ENCODE results near the gene ELOA. TPM values are rescaled to one million over a fixed set of nuclear protein-coding genes. Genes with fewer than 3 reads are reported as not detected.
"Not testable (repeated sequence)": the region's sequence is repeated elsewhere in the genome, so short reads cannot be mapped to it uniquely, and the experiment has no call there.

Gene ELOA
- total RNA-seq, 2 donors from 2014 or later, result 34.7 to 39.7 TPM

GRCh38 chr1:23718482-23718881 is 24.8 kb upstream of the ELOA start:
- no peaks in the 10 kb centered on the region for H3K9me3 ChIP-seq (ENCODE audit: control insufficient read depth, low read length, poor library complexity, severe bottlenecking)
- DNase-seq (no peak), ATAC-seq (no peak)
- H3K4me1 Mint-ChIP-seq, result peaks cover 21% of the 10 kb centered on the region
- no peak overlapping the region for H3K27ac Mint-ChIP-seq
- no peaks in the 10 kb centered on the region for H3K27me3 Mint-ChIP-seq
- H3K36me3 Mint-ChIP-seq (ENCODE audit: low read depth), result no peaks in the 10 kb centered on the region
- H3K4me3 Mint-ChIP-seq, result no peak overlapping the region

DNA sequence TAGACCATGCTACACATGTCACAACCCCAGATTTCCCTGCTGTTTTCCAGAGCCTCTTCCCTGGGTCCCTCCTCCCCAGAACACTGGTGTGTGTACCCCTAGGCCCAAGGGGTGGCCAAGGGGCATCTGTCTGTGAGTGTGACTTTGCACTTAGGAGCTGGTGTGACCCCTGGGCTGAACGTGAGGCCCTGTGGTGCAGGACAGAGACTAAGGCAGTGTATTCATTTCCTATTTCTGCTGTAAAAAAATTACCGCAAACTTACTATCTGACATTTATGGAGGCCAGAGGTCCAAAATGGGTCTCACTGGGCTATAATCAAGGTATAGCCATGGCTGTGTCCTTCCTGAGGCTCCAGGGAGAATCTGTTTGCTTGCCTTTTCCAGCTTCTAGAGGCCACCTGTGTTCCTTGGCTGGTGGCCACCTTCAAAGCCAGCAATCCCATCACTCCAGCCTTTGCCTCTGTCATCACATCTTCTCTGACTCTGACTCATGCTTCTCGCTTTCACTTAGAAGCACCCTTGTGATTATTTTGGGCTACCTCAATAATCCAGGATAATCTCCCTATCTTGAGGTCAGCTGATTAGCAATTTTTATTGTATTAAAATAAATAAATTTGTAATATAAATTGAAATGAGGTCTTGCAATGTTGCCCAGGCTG is 24.0 kb upstream of the ELOA start:
- no peaks in the 10 kb centered on the region for H3K27me3 Mint-ChIP-seq
- no peak for DNase-seq
- H3K4me1 Mint-ChIP-seq, result peaks cover 21% of the 10 kb centered on the region
- no peaks in the 10 kb centered on the region for H3K36me3 Mint-ChIP-seq (ENCODE audit: low read depth)
- no peaks in the 10 kb centered on the region for H3K9me3 ChIP-seq (ENCODE audit: control insufficient read depth, low read length, poor library complexity, severe bottlenecking)
- H3K27ac Mint-ChIP-seq, result peak overlapping the region; percentile 94
- ATAC-seq, result no peak
- H3K4me3 Mint-ChIP-seq, result no peak overlapping the region

DNA sequence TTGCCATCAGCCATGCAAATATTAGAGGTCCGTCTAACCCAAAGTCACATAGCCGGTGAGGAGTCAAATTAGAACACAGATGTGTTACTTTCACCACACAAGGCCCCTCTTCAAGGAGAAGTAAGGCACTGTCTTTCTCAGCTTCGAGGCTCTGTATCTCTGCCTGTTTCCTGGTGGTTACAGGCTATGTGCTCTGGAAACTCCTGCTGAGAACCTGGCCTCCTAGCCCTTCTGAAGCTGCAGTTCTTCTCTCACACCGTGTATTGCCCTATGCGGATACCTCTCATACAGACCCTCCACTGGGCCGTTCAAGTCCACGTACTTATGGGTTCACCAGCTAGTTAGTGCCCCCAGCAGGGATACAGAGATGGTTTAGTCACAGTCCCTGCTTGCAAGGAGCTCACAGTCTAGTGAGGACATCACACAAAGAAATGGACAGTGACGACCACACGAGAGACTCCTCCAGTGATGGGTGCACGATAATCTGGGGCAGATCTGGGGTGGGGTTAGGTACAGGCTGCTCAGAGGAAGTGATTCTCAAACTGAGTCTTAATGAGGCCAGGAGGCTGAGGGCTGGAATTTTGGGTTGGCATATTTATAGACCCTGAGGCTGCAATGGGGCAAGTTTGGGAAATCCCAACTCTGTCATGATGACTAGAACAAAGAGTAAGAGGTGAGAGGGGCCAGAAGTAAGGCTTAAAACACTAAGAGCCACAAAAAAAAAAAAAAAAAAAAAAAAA is 22.8 kb upstream of the ELOA start:
- peak overlapping the region; percentile 94 for H3K27ac Mint-ChIP-seq
- H3K9me3 ChIP-seq (ENCODE audit: control insufficient read depth, low read length, poor library complexity, severe bottlenecking), result no peaks in the 10 kb centered on the region
- DNase-seq (peak in 1 of 3 donors; percentile 8), ATAC-seq (peak; percentile 90)
- H3K4me1 Mint-ChIP-seq, result peaks cover 21% of the 10 kb centered on the region
- H3K36me3 Mint-ChIP-seq (ENCODE audit: low read depth), result no peaks in the 10 kb centered on the region
- H3K4me3 Mint-ChIP-seq, result peak overlapping the region; percentile 64
- H3K27me3 Mint-ChIP-seq, result no peaks in the 10 kb centered on the region

GRCh38 chr1:23722652-23723051 is 20.6 kb upstream of the ELOA start:
- Mint-ChIP-seq H3K4me3 (no peak overlapping the region), H3K27me3 (no peaks in the 10 kb centered on the region), H3K36me3 (ENCODE audit: low read depth) (no peaks in the 10 kb centered on the region), H3K27ac (peak overlapping the region; percentile 59), H3K4me1 (peaks cover 21% of the 10 kb centered on the region)
- DNase-seq, result no peak
- H3K9me3 ChIP-seq (ENCODE audit: control insufficient read depth, low read length, poor library complexity, severe bottlenecking), result no peaks in the 10 kb centered on the region
- ATAC-seq, result no peak

DNA sequence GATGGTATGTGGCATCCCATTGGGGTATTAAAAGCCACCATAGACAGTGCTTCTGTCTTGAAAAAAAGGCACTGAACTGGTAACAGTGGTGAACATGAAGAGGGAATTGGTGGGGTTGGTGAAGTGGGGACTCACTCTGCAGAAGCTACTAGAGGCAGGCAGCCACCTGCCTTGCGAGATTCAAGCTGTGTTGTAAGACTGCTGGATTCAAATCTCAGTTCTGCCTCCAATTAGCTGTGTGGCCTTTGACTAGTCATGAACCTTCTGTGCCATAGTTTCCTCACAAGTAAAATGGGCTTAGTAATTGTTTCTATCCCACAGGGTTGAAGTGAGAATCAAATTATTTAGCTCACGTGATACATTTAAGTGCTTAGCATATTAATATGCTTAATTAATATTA is 16.6 kb upstream of the ELOA start:
- Mint-ChIP-seq H3K36me3 (ENCODE audit: low read depth) (peaks cover 2% of the 10 kb centered on the region), H3K4me1 (peaks cover 11% of the 10 kb centered on the region), H3K4me3 (no peak overlapping the region), H3K27me3 (no peaks in the 10 kb centered on the region), H3K27ac (no peak overlapping the region)
- H3K9me3 ChIP-seq (ENCODE audit: control insufficient read depth, low read length, poor library complexity, severe bottlenecking), result no peaks in the 10 kb centered on the region
- no peak for ATAC-seq
- no peak for DNase-seq

DNA sequence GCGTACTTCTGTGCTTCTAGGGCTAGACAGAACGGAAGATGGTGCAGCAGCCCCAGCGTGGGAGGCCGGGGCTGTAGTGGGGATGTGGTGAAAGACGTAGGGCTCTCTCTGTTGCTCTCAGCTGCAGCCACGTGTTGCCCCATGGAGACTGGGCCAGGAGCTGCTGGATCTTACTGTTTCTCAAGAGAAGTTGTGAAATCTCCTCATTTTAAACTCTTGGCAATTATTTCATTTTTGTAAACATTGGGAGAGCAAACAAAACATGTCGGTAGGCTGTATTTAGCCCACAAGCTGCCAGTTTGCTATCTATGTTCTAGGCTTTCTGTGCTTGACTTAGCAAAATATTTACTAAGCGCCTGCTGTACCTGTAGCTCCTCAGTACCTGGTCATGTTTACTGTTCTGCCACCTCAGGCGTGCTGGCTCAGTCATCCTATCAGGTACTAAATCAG is 15.9 kb upstream of the ELOA start:
- Mint-ChIP-seq H3K27ac (no peak overlapping the region), H3K4me3 (no peak overlapping the region), H3K36me3 (ENCODE audit: low read depth) (peaks cover 2% of the 10 kb centered on the region), H3K4me1 (peaks cover 11% of the 10 kb centered on the region), H3K27me3 (no peaks in the 10 kb centered on the region)
- no peak for ATAC-seq
- no peaks in the 10 kb centered on the region for H3K9me3 ChIP-seq (ENCODE audit: control insufficient read depth, low read length, poor library complexity, severe bottlenecking)
- no peak for DNase-seq

- DNase-seq, result no peak
- no peaks in the 10 kb centered on the region for H3K27me3 Mint-ChIP-seq
- H3K4me1 Mint-ChIP-seq, result peaks cover 7% of the 10 kb centered on the region
- peaks cover 5% of the 10 kb centered on the region for H3K36me3 Mint-ChIP-seq (ENCODE audit: low read depth)
- H3K9me3 ChIP-seq (ENCODE audit: control insufficient read depth, low read length, poor library complexity, severe bottlenecking), result no peaks in the 10 kb centered on the region
- H3K4me3 Mint-ChIP-seq, result no peak overlapping the region
- no peak for ATAC-seq
- H3K27ac Mint-ChIP-seq, result no peak overlapping the region
Observed at GRCh38 chr1:23732363-23733224, 10.7 kb upstream of the ELOA start.

DNA sequence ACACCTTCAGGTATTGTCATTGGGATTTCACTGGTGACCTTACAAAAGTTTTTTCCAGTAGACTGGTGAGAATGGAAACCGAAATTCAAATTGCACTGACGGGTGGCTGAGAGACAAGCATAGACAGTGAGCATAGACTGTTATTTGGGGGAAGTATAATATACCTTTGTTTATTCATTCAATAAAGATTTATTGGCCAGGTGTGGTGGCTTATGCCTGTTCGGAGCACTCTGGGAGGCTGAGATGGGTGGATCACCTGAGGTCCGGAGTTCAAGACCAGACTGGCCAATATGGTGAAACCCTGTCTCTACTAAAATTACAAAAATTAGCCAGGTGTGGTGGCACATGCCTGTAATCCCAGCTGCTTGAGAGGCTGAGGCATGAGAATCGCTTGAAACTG is 10.0 kb upstream of the ELOA start:
- not testable (repeated sequence) for H3K4me3 Mint-ChIP-seq; H3K27ac Mint-ChIP-seq; ATAC-seq; H3K36me3 Mint-ChIP-seq (ENCODE audit: low read depth); DNase-seq; H3K9me3 ChIP-seq (ENCODE audit: control insufficient read depth, low read length, poor library complexity, severe bottlenecking); H3K4me1 Mint-ChIP-seq; H3K27me3 Mint-ChIP-seq

GRCh38 chr1:23736437-23737134 is 6.7 kb upstream of the ELOA start:
- Mint-ChIP-seq H3K27me3 (no peaks in the 10 kb centered on the region), H3K27ac (no peak overlapping the region), H3K4me1 (peaks cover 1% of the 10 kb centered on the region), H3K36me3 (ENCODE audit: low read depth) (peaks cover 4% of the 10 kb centered on the region), H3K4me3 (no peak overlapping the region)
- ATAC-seq, result no peak
- H3K9me3 ChIP-seq (ENCODE audit: control insufficient read depth, low read length, poor library complexity, severe bottlenecking), result no peaks in the 10 kb centered on the region
- DNase-seq, result no peak

GRCh38 chr1:23741609-23742008 is 1.7 kb upstream of the ELOA start:
- no peaks in the 10 kb centered on the region for H3K27me3 Mint-ChIP-seq
- DNase-seq, result no peak
- peaks cover 29% of the 10 kb centered on the region for H3K4me1 Mint-ChIP-seq
- ATAC-seq, result no peak
- no peak overlapping the region for H3K4me3 Mint-ChIP-seq
- peak overlapping the region; percentile 88 for H3K27ac Mint-ChIP-seq
- H3K9me3 ChIP-seq (ENCODE audit: control insufficient read depth, low read length, poor library complexity, severe bottlenecking), result no peaks in the 10 kb centered on the region
- H3K36me3 Mint-ChIP-seq (ENCODE audit: low read depth), result no peaks in the 10 kb centered on the region

DNA sequence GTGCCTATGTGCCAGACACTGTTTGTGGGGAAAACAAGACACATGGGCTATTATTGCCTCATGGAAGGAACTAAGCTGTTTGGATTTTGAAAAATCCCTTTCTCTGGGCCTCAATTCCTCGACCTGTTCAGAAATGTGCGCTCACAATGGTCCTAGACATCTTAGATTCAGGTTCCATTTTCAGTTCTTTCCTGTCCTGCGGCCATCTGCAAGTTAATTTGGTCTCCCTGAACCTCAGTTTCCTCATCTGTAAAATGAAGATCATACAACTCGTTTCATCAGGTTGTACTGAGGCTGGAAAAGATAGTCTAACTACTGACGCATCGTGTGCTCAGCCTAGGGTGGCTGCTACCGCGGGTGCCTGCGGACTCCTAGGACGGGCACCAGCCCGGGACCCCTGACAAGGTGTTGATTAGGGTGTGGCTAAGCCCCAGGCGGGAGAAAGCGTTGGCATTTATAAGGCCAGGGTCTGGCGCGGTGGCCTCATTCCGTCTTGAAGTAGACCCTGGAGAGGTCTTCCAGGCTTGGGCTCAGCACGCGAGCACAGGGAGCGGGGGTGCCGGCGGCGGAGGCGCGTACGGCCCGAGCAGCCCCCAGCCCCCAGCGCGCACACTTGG is 493 bp upstream of the ELOA start:
- ATAC-seq (peak; percentile 44), DNase-seq (peak in 1 of 3 donors; percentile 9)
- Mint-ChIP-seq H3K4me3 (peak overlapping the region; percentile 92), H3K4me1 (peaks cover 41% of the 10 kb centered on the region), H3K36me3 (ENCODE audit: low read depth) (no peaks in the 10 kb centered on the region), H3K27me3 (no peaks in the 10 kb centered on the region), H3K27ac (peak overlapping the region; percentile 88)
- H3K9me3 ChIP-seq (ENCODE audit: control insufficient read depth, low read length, poor library complexity, severe bottlenecking), result no peaks in the 10 kb centered on the region

- no peak for DNase-seq
- H3K27me3 Mint-ChIP-seq, result no peaks in the 10 kb centered on the region
Observed at GRCh38 chr1:23745515-23745914, 2.2 kb downstream of the ELOA start.

More at GRCh38 chr1:23745515-23745914, 2.2 kb downstream of the ELOA start:
- ATAC-seq, result peak; percentile 22
- peaks cover 50% of the 10 kb centered on the region for H3K4me1 Mint-ChIP-seq
- H3K27ac Mint-ChIP-seq, result peak overlapping the region; percentile 91
- no peaks in the 10 kb centered on the region for H3K9me3 ChIP-seq (ENCODE audit: control insufficient read depth, low read length, poor library complexity, severe bottlenecking)
- no peaks in the 10 kb centered on the region for H3K36me3 Mint-ChIP-seq (ENCODE audit: low read depth)
- peak overlapping the region; percentile 63 for H3K4me3 Mint-ChIP-seq

Data from T-helper 17 cell (primary cell).